Stimulated activated CD4-positive, alpha-beta T cell treated with anti-CD3 and anti-CD28 coated beads, TNF-alpha, amount 100 ng/mL, for 24 hours (primary cell): ENCODE results near the gene COL5A1.

Source experiments
- DNase-seq, 3 experiments: peaks; one replicate each; pipeline ENCODE4 v3.0.0-alpha.2; 2020; ENCODE audit warnings: low read depth in 3 of 3

Gene COL5A1

GRCh38 chr9:134891713-134892112 is 250.1 kb downstream of the COL5A1 start:
- DNase-seq, result no peak

DNA sequence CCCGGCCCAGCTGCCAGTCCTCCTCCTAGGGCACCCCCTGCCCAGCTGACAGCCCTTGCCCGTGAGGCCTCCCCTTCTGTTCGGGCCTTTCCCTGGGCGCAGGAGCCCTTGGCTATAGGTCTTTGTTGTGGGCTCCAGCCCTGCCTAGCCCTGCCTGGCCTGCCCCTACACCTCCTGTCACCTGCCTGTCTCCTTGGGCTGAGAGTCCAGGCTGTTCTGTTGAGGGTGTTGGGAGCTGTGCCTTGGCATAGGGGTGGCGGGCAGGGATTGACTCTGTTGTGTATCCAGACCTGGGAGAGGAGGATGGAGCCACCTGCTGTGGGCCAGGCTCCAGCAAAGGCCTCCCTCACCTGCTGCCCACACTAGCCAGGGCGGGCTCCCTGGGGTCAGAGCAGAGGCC is 250.6 kb downstream of the COL5A1 start:
- no peak for DNase-seq

DNA sequence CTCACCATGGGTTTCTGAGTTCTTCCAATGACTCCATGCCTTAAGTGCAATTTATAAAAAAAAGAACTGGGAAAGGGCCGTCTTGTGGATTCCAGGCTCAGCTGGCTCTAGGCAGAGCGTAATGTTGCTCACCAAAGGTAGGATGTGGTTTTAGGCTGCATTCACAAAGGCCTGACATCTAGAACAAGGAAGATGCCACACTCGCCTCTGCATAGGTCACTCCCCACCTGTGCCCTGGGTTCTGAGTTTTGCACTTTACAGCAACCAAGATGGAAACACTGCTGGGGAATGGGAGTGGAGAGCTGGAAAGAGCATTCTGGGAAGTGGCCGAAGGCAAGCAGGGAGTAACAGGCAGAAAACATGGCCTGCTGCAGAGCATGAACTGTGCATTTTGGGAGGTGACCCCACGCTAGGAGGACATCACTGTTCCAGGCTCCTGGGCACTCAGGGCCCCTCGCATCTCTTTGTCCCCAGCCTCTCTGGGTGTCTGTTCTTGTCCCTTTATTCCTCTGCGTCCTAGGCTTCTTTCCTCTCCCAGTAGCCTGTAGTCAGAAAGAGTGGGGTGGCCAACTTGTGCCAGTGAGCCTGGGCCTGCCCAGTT is 251.3 kb downstream of the COL5A1 start:
- no peak for DNase-seq
